GM18861 (cell line): ENCODE results near the gene KRTAP10-1.

Experiments
- ATAC-seq: cut with Tn5 transposase; IDR thresholded peaks from one replicate; pipeline ENCODE4 v1.9.1; 2021; ENCODE audit not compliant: unreplicated experiment

The KRTAP10-1 gene

DNA sequence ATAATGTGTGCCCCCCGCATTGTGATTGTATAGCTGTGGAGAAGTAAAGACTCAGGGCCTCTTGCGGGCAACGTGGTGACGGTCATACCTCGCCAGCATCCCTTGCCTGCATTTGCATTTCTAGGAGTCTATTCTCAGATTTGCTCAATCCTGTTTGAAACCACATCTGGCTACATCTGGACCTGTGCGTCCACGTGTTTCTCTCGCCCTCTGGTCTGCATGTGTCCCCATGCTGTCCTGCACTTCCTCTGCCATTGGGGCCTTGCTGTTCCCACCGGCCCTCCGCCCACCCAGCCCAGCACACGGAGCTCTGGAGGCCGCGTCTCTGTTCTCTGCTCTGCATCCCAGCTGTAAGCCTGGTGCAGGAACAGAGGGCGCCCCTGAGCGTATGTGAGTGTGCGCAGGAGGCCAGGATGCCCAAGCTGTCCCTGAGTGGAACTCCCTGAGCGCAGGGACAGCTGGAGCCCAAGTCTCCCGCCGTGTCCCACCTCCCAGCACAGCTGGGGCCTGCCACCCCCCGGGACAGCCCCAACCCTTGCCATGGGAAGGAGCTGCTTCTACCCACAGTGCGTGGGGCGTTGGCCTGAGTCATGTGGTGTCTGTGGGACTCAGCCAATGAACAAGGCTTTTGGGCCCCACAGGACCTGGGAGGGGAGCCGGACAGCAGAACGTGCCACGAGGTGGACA is 9.7 kb upstream of the KRTAP10-1 start:
- no peak for ATAC-seq

DNA sequence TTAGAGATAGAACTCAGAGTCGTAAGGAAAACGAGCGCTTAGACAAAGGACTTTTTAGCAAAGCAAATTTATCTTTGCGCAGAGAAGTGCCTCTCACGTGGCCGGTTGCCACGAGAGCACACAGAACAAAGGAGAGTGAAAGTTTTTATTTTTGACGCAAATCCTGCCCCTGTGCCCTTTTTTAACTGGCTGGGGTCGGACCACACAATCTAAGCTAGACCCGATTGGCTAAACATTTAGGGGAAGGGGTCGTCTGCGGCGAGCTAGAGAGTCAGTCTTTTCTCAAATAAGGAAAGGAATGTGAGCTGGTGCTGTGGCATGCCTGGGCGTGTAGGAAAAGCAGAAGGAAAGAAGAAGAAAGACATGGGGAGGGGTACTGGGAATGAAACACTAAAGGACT is 8.9 kb upstream of the KRTAP10-1 start:
- no peak for ATAC-seq

DNA sequence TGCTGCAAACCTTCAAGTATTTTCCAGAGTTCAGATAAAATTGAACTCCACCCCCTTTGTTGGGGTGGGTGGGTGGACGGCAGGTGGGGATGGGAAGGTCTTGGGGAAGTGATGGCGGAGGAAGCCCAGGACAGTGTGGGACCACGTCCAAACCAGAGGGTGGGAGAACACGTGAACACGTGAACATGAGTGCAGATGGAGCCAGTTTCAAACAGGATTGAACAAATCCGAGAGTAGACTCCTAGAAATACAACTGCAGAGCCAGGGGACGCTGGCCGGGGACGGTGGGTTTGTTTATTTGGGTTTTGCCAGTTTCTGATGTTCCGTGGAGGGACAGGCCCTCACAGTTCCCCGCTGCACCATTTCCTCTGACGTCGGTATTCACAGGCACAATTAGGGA is 8.4 kb upstream of the KRTAP10-1 start:
- no peak for ATAC-seq

GRCh38 chr21:44547656-44548331 is 7.8 kb upstream of the KRTAP10-1 start:
- ATAC-seq, result no peak

DNA sequence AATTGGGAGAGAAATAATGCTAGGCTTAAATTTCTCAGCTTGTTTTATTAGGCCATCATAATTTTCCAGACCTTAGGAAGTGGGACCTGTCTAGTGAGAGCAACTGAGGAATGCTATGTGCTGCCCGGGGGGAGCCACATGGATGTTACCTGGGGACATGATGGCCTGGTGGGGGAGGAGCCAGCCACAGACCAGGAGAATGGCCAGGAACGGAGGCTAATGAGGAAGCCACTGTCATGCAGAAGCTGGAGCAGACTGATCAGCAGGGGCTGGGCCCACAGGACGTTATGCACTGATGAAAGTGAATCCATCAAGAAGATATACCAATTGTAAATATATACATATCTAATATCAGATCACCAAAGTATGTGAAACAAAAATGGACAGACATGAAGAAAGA is 4.6 kb upstream of the KRTAP10-1 start:
- ATAC-seq, result no peak

GRCh38 chr21:44542716-44543115 is 2.7 kb upstream of the KRTAP10-1 start:
- ATAC-seq, result no peak

- ATAC-seq, result no peak
These were observed 820 bp upstream of the KRTAP10-1 start for GRCh38 chr21:44540741-44541288.

DNA sequence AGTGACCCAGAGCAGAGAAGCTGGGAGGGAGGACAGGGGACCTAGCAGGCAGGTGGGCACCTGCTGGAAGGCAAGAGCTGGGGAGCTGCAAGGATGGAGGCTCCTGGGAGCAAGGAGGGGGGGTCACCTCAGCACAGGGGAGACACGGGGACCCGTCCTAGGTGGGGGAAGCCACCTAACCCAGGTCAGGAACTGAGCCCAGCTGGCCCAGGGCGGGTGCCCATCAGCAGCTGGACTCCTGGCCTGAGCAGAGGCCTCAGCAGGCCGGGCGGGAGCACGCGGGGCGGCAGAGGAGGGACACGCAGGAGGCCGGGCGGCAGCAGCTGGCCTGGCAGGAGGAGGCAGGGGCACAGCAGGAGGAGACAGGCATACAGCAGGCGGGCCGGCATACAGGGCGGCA is 949 bp downstream of the KRTAP10-1 start:
- no peak for ATAC-seq

DNA sequence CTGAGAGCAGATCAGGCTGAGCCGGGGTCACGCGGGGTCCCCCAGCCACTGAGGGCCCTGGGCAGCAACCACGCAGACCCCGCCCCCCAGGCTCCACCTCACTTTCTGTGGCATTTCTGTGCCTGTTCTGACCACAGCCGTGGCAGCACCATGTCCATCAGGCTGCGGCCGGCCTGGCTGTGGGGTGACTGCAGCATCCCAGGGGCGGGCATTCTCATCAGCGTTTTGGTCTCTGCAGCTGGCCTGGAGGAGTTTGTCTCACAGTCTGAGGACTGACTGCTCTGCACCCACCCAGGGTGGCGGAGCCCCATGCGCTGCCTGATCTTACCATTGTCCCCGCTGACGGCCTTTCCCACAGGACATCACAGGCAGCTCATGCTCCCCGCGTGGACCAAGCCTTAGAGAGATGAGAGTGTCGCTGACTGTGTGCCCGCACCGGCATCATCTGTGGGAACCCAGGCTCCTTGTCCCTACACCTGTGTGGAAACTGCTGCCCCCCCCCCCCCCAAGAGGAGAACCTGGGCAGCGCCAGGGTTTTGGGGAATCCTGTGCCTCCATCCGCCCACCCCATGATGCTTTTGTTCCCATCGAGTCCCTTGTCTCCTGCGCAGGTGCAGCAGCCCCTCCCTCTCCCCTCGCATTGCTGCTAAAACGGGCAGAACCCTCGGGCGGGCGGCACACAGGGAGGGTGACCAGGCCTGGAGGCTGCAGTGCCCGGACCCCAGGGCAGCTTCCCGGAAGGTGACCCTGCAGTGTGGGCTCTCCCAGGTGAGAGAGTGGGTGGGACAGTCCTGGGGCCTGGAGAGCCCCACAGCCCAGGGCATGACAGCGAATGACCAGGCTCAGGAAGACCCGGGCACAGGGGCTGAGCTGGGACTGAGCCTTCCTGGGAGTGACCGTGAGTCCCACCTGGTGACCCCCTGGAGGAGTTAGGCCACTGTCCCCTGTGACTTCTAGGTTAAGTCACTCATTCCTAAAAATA is 1.8 kb downstream of the KRTAP10-1 start:
- ATAC-seq, result no peak

DNA sequence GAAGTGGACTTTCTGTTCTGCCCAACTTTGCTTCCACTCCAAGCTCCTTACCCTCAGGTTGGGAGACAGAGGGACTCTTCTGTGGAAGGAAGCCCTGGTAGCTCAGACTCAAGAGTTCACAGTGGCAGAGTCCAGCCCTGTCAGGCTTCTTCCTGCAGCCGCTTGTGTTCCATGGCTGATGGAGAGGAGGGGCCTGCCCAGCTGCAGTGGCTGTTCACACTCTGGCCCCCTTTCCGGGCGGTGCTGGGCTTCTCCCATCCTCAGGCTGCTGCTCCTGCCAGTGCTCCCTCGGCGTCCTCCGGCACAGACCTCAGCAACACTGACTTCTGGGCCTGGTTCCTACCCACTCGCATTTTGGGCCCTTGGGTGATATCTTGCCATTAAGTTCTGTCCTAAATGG is 4.0 kb downstream of the KRTAP10-1 start:
- no peak for ATAC-seq

GRCh38 chr21:44534688-44535087 is 5.3 kb downstream of the KRTAP10-1 start:
- ATAC-seq, result no peak

DNA sequence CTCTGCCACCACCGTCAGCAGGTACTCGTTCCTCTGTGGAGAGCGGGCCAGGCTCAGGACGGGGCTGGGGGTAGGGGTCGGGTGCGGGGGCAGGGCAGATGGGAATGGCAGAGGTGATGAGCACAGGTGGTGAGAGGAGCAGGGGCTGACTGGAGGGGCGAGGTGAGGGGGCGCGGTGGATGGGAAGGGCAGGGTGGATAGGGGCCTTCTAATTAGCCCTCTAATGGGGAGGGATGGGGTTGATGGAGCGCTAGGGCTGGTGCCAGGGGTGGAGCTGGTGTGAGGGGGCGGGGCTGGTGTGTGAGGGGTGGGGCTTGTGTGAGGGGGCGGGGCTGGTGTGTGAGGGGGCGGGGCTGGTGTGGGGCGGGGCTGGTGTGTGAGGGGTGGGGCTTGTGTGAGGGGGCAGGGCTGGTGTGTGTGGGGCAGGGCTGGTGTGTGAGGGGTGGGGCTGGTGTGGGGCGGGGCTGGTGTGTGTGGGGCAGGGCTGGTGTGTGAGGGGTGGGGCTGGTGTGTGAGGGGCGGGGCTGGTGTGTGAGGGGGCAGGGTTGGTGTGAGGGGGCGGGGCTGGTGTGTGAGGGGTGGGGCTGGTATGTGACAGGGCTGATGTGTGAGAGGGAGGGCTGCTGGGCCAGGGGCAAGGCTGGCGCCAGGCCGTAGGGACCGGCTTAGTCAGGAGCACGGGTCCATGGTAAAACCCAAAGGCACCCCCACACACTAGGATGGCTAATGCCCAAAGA is 5.9 kb downstream of the KRTAP10-1 start:
- no peak for ATAC-seq

DNA sequence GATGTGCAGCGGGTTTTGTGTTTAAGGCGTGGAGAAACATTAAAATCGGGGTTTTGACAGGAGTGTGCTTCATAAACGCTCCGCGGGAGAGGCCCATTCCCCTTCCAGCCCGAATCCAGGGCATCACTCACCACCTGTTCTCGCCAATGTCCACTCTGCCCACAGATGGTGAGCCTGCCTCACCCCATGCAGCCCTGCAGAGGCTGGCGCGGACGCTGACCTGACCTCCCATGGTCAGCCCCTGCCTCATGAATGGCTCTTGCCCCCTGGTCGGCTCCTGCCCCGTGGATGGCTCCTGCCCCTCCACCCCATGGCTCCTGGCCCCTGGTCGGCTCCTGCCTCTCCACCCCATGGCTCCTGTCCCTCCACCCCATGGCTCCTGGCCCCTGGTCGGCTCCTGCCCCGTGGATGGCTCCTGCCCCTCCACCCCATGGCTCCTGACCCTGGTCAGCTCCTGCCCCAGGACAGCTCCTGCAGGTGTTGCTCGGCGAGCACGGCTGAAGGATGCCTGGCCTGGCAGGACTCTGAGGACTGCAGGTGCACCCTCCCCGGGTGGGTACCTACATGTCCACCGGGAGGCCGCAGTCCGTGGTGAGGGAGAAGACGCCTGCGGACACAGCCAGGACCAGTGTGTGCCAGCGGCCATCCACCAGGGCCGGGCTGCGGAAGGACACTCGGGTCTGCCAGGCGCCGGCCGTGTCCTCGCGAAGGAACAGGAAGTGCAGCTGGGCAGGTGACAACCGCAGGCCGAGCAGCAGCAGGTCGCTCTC is 6.7 kb downstream of the KRTAP10-1 start:
- no peak for ATAC-seq

DNA sequence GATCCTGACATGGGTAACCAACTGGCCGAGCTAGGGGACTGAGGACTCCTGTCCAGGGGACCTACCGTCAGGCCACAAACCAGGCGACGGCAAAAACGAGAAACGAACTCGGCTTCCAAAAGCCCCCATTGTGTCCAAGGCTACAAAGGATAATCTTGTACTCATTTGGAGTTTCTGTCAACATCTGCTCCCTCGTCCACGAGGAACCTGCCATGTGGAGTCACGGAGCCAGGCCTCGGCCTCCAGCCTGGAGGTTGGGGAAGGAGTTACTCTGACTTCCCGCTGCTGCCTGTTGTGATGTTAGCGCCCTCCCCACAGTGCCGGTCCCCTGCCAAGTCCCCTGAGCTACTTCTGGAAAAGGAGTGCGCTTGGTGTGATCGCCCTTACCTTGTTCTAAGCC is 7.3 kb downstream of the KRTAP10-1 start:
- no peak for ATAC-seq

DNA sequence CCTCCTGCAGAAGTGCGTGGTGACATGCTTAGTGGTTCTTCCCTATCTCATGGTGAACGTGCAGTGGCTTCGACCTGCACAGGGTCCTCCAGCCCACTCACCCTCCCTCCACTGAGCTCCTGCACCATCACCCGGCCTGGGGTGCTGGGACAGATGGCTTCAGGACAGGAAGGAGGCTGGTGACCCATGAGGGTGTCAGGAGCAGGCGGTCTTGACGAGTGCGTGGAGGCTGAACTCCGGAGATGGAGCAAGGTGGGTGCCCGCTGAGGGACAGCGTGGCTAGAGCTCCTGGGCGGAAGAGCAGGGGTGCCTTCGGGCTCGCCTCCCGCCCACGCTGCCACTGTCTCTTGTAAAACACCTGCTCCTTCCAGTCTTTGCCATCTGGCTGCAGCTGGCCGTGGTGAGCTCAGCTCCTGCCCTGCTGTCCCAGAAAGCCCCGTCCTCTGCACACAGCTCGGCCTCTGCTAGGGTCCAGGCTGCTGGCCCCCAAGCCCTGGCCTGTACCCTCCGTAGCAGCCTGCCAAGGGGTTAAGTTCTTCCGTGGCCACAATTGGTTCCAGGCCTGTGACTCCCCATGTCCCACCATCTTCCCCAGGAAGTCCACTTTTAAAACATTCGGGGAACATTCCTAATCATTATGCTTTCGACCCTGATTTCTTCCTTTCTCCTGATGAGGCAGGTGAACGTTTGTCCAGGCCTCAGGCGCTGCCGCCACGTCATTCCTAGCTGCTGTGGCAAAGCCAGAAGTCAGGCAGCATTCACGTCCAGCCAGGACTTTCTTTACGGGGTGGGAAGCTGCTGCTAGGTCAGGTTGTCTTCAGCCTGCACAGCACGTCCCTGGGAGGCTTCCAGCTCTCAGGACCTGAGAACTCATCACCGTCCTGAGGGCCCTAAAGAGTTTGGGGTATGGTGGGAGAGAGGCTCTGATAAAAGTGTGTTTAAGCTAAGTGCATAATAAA is 8.1 kb downstream of the KRTAP10-1 start:
- ATAC-seq, result no peak

GRCh38 chr21:44530903-44531605 is 8.9 kb downstream of the KRTAP10-1 start:
- ATAC-seq, result no peak

DNA sequence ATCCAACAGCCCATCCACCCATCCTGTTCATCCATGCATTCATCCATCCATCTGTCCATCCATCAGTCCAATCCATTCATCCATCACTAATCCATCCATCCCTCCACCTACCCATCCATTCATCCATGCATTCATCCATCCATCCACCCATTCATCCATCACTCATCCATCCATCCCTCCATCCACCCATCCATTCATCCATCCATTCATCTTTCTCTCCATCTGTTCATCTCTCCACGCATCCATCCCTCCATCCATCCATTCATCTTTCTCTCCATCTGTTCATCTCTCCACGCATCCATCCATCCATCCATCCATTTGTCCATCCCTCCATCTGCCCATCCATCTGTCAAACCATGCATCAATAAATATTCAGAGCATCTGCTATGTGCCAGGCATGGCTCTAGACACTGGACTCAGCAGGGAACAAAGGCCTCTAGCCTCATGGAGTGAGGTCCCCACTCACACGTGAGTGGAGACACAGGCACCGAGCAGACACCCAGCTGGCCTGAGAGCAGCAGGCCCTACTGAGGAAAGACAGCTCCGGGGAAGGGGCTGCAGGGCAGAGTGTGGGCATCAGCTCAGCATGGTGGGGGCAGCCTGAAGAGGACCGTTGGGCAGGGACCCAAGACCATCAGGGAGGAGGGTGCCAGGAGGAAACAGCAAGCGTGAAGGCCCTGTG is 9.6 kb downstream of the KRTAP10-1 start:
- no peak for ATAC-seq
